ENCODE results near the gene ARHGDIG. TPM values are rescaled to one million over a fixed set of nuclear protein-coding genes. Genes with fewer than 3 reads are reported as not detected.

ARHGDIG gene
- not detected for total RNA-seq

- intact Hi-C loops (cut with micrococcal nuclease): no loop called here
- POLR2A ChIA-PET: no interaction called here
- Mint-ChIP-seq H3K4me3 (no peak within 1 kb of the TSS), H3K4me1 (ENCODE audit: low read depth) (peaks cover 5% of the 10 kb centered on the region), H3K36me3 (no peaks in the 10 kb centered on the region), H3K27me3 (peaks cover 15% of the 10 kb centered on the region), H3K27ac (no peak within 1 kb of the TSS), H3K9me3 (no peaks in the 10 kb centered on the region)
- DNase-seq: no peak
- CTCF ChIA-PET: no interaction called here
These were observed at the start of gene ARHGDIG for GRCh38 chr16:280552-280951. Gene ARHGDIG, plus strand, starts transcription at chr16:280591. Its CDS starts 90 bp downstream, at chr16:280681.

GRCh38 chr16:230949-231348, 49.4 kb upstream of the ARHGDIG start:
- Mint-ChIP-seq H3K36me3 (peaks cover 21% of the 10 kb centered on the region), H3K27ac (no peak overlapping the region), H3K27me3 (no peaks in the 10 kb centered on the region), H3K4me1 (ENCODE audit: low read depth) (peaks cover 37% of the 10 kb centered on the region), H3K4me3 (no peak overlapping the region), H3K9me3 (no peaks in the 10 kb centered on the region)
- POLR2A ChIA-PET: interaction anchor here (0.6 kb wide), 1 partner anchor 107 kb away, joined by 5 read pairs; no protein-coding TSS in a partner anchor
- DNase-seq: no peak
- intact Hi-C loops (cut with micrococcal nuclease): no loop called here
- CTCF ChIA-PET: interaction anchor here (0.8 kb wide), 1 partner anchor 131 kb away, joined by 3 read pairs; no protein-coding TSS in a partner anchor

GRCh38 chr16:234468-235305, 45.7 kb upstream of the ARHGDIG start, which contains the start of gene FAM234A:
Gene FAM234A, plus strand, starts transcription at chr16:234821. Its CDS starts 19,593 bp downstream, at chr16:254414.
- intact Hi-C loops (cut with micrococcal nuclease): loop anchor here (1.0 to 2.0 kb wide), 3 partner anchors 18 to 136 kb away; partner anchors contain the start of genes AXIN1 and MRPL28
- peaks cover 18% of the 10 kb centered on the region for H3K4me1 Mint-ChIP-seq (ENCODE audit: low read depth)

GRCh38 chr16:239948-240277, 40.5 kb upstream of the ARHGDIG start:
- ChIA-PET CTCF (no interaction called here), POLR2A (no interaction called here)
- H3K27ac Mint-ChIP-seq: no peak overlapping the region
- H3K4me1 Mint-ChIP-seq (ENCODE audit: low read depth): peaks cover 23% of the 10 kb centered on the region
- intact Hi-C loops (cut with micrococcal nuclease): no loop called here
- H3K4me3 Mint-ChIP-seq: no peak overlapping the region
- no peaks in the 10 kb centered on the region for H3K27me3 Mint-ChIP-seq
- no peaks in the 10 kb centered on the region for H3K9me3 Mint-ChIP-seq
- no peak for DNase-seq
- peaks cover 2% of the 10 kb centered on the region for H3K36me3 Mint-ChIP-seq

More at GRCh38 chr16:234468-235305, 45.7 kb upstream of the ARHGDIG start, which contains the start of gene FAM234A:
- POLR2A ChIA-PET: interaction anchor here (0.7 to 1.8 kb wide), 8 partner anchors 15 to 189 kb away, joined by 3 to 12 read pairs (median 5); no protein-coding TSS in a partner anchor
- Mint-ChIP-seq H3K27ac (peak within 1 kb of the TSS; percentile 95), H3K27me3 (no peaks in the 10 kb centered on the region), H3K4me3 (peak within 1 kb of the TSS; percentile 91), H3K9me3 (no peaks in the 10 kb centered on the region), H3K36me3 (peaks cover 2% of the 10 kb centered on the region)
- CTCF ChIA-PET: interaction anchor here (0.6 to 2.5 kb wide), 11 partner anchors 11 to 169 kb away, joined by 3 to 18 read pairs (median 5); partner anchors contain the start of gene AXIN1
- peak; percentile 96 for DNase-seq

GRCh38 chr16:240559-240958, 39.8 kb upstream of the ARHGDIG start:
- POLR2A ChIA-PET: no interaction called here
- no peak overlapping the region for H3K27ac Mint-ChIP-seq

GRCh38 chr16:242281-242680, 38.1 kb upstream of the ARHGDIG start:
- no peaks in the 10 kb centered on the region for H3K9me3 Mint-ChIP-seq
- H3K36me3 Mint-ChIP-seq: no peaks in the 10 kb centered on the region
- no peak overlapping the region for H3K27ac Mint-ChIP-seq
- DNase-seq: no peak
- ChIA-PET POLR2A (no interaction called here), CTCF (interaction anchor here (1.0 kb wide), 1 partner anchor 14 kb away, joined by 3 read pairs; no protein-coding TSS in a partner anchor)
- no peaks in the 10 kb centered on the region for H3K27me3 Mint-ChIP-seq
- H3K4me3 Mint-ChIP-seq: no peak overlapping the region
- intact Hi-C loops (cut with micrococcal nuclease): no loop called here
- H3K4me1 Mint-ChIP-seq (ENCODE audit: low read depth): peaks cover 14% of the 10 kb centered on the region

More at GRCh38 chr16:240559-240958, 39.8 kb upstream of the ARHGDIG start:
- intact Hi-C loops (cut with micrococcal nuclease): no loop called here
- Mint-ChIP-seq H3K4me3 (no peak overlapping the region), H3K36me3 (peaks cover under 1% of the 10 kb centered on the region), H3K27me3 (no peaks in the 10 kb centered on the region), H3K4me1 (ENCODE audit: low read depth) (peaks cover 17% of the 10 kb centered on the region), H3K9me3 (no peaks in the 10 kb centered on the region)
- DNase-seq: no peak
- CTCF ChIA-PET: interaction anchor here (1.5 kb wide), 1 partner anchor 52 kb away, joined by 4 read pairs; no protein-coding TSS in a partner anchor

- Mint-ChIP-seq H3K36me3 (no peaks in the 10 kb centered on the region), H3K9me3 (no peaks in the 10 kb centered on the region), H3K4me1 (ENCODE audit: low read depth) (peaks cover 10% of the 10 kb centered on the region), H3K4me3 (no peak overlapping the region), H3K27ac (no peak overlapping the region), H3K27me3 (no peaks in the 10 kb centered on the region)
- POLR2A ChIA-PET: no interaction called here
- DNase-seq: no peak
- CTCF ChIA-PET: interaction anchor here (0.5 kb wide), 1 partner anchor 1961 kb away, joined by 3 read pairs; no protein-coding TSS in a partner anchor
- intact Hi-C loops (cut with micrococcal nuclease): no loop called here
These were observed 37.0 kb upstream of the ARHGDIG start for GRCh38 chr16:243348-243747.

- Mint-ChIP-seq H3K4me1 (ENCODE audit: low read depth) (peaks cover 5% of the 10 kb centered on the region), H3K27ac (no peak overlapping the region), H3K4me3 (no peak overlapping the region), H3K27me3 (no peaks in the 10 kb centered on the region), H3K9me3 (no peaks in the 10 kb centered on the region), H3K36me3 (no peaks in the 10 kb centered on the region)
- POLR2A ChIA-PET: no interaction called here
- CTCF ChIA-PET: interaction anchor here (1.1 kb wide), 1 partner anchor 10 kb away, joined by 3 read pairs; the partner anchor contains the start of gene FAM234A
- intact Hi-C loops (cut with micrococcal nuclease): no loop called here
- no peak for DNase-seq
These were observed 35.3 kb upstream of the ARHGDIG start for GRCh38 chr16:245105-245504.

- intact Hi-C loops (cut with micrococcal nuclease): no loop called here
These were observed 33.4 kb upstream of the ARHGDIG start for GRCh38 chr16:247027-247426.

GRCh38 chr16:249431-249830, 31.0 kb upstream of the ARHGDIG start:
- Mint-ChIP-seq H3K4me1 (ENCODE audit: low read depth) (peaks cover 23% of the 10 kb centered on the region), H3K36me3 (peaks cover 3% of the 10 kb centered on the region), H3K4me3 (no peak overlapping the region), H3K27me3 (no peaks in the 10 kb centered on the region), H3K27ac (no peak overlapping the region), H3K9me3 (no peaks in the 10 kb centered on the region)
- ChIA-PET POLR2A (interaction anchor here (1.0 to 1.3 kb wide), 2 partner anchors 14 to 20 kb away, joined by 3 to 5 read pairs; partner anchors contain the start of genes FAM234A and LUC7L), CTCF (interaction anchor here (1.1 kb wide), 1 partner anchor 21 kb away, joined by 3 read pairs; no protein-coding TSS in a partner anchor)
- DNase-seq: no peak
- intact Hi-C loops (cut with micrococcal nuclease): no loop called here

More at GRCh38 chr16:247027-247426, 33.4 kb upstream of the ARHGDIG start:
- Mint-ChIP-seq H3K27me3 (no peaks in the 10 kb centered on the region), H3K4me1 (ENCODE audit: low read depth) (peaks cover 6% of the 10 kb centered on the region), H3K9me3 (no peaks in the 10 kb centered on the region), H3K36me3 (no peaks in the 10 kb centered on the region), H3K4me3 (no peak overlapping the region), H3K27ac (no peak overlapping the region)
- POLR2A ChIA-PET: no interaction called here
- CTCF ChIA-PET: interaction anchor here (1.1 kb wide), 1 partner anchor 116 kb away, joined by 7 read pairs; no protein-coding TSS in a partner anchor
- no peak for DNase-seq

GRCh38 chr16:252366-253337, 27.7 kb upstream of the ARHGDIG start:
- peak overlapping the region; percentile 76 for H3K27ac Mint-ChIP-seq
- H3K9me3 Mint-ChIP-seq: no peaks in the 10 kb centered on the region
- H3K4me1 Mint-ChIP-seq (ENCODE audit: low read depth): peaks cover 37% of the 10 kb centered on the region
- peak overlapping the region; percentile 59 for H3K4me3 Mint-ChIP-seq
- peaks cover 8% of the 10 kb centered on the region for H3K36me3 Mint-ChIP-seq
- DNase-seq: peak; percentile 58
- intact Hi-C loops (cut with micrococcal nuclease): loop anchor here (2.0 kb wide), 1 partner anchor 18 kb away; the partner anchor contains the start of gene FAM234A
- ChIA-PET POLR2A (interaction anchor here (0.6 to 1.5 kb wide), 2 partner anchors 18 to 93 kb away, joined by 3 to 11 read pairs; partner anchors contain the start of gene FAM234A), CTCF (interaction anchor here (1.2 to 3.6 kb wide), 2 partner anchors 17 to 136 kb away, joined by 3 to 18 read pairs; partner anchors contain the start of gene FAM234A)
- H3K27me3 Mint-ChIP-seq: no peaks in the 10 kb centered on the region

Data from activated CD4-positive, alpha-beta memory T cell treated with anti-CD3 and anti-CD28 coated beads for 36 hours (primary cell).